Coronary artery (tissue), 2 donors: ENCODE measurements around the gene HAPLN1.

ENCODE experiments used
- DNase-seq: peaks from one replicate; pipeline ENCODE4 v3.0.0-alpha.2; 2017; ENCODE audit warnings: low spot score
- H3K27ac ChIP-seq, 2 donors: fragments of 200-600 bp; sonication (generic); one replicate each; pipeline ENCODE4 v1.5.1; 2016 to 2019
- H3K4me3 ChIP-seq: fragments of 200-600 bp; sonication (generic); 2 replicates; pipeline ENCODE4 v1.5.1; 2016; ENCODE audit warnings: mild to moderate bottlenecking, moderate library complexity
- CTCF ChIP-seq: fragments of 200-600 bp; sonication (generic); IDR thresholded peaks from one replicate; pipeline ENCODE4 v1.5.1; 2019; ENCODE audit warnings: antibody characterized with exemption

HAPLN1 gene

GRCh38 chr5:83720836-83721537 is at the start of gene HAPLN1:
Gene HAPLN1, minus strand, starts transcription at chr5:83720855. Its CDS starts 47,332 bp downstream, at chr5:83673523.
- TF ChIP-seq CTCF, result no peak
- peak within 1 kb of the TSS; percentile 69 to 72 for H3K27ac ChIP-seq
- peak within 1 kb of the TSS; percentile 75 for H3K4me3 ChIP-seq
- no peak for DNase-seq

- no peak for DNase-seq
- TF ChIP-seq CTCF, result no peak
- H3K4me3 ChIP-seq, result no peak overlapping the region
- H3K27ac ChIP-seq, result no peak overlapping the region
Measured at GRCh38 chr5:83767409-83767992, 46.8 kb upstream of the HAPLN1 start.

GRCh38 chr5:83764101-83764500 is 43.4 kb upstream of the HAPLN1 start:
- DNase-seq, result no peak
- H3K4me3 ChIP-seq, result no peak overlapping the region
- H3K27ac ChIP-seq, result no peak overlapping the region
- no peak for TF ChIP-seq CTCF

- Histone ChIP-seq H3K4me3 (no peak overlapping the region), H3K27ac (no peak overlapping the region)
- DNase-seq, result no peak
- TF ChIP-seq CTCF, result no peak
Measured at GRCh38 chr5:83760579-83760978, 39.9 kb upstream of the HAPLN1 start.

GRCh38 chr5:83752700-83753099 is 32.0 kb upstream of the HAPLN1 start:
- TF ChIP-seq CTCF, result no peak
- H3K4me3 ChIP-seq, result no peak overlapping the region
- no peak overlapping the region for H3K27ac ChIP-seq
- DNase-seq, result no peak

DNA sequence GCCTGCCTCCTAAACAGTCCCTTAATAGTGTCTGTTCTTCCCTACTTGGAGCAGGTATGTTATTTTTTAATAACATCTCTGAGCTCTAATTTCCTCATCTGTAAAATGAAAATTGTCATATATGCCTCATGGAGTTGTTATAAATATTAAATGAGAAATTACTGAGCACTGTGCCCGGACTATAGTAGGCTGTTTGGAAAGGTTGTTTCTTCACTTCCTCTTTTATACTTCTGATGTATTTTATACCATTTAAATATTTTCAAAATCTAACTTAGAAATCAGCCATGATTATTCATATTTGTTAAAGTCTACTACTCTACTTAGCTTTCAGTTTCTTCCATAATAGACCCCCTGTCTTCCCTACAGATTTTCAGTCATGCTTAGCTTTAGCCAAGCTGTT is 30.5 kb upstream of the HAPLN1 start:
- Histone ChIP-seq H3K4me3 (no peak overlapping the region), H3K27ac (no peak overlapping the region)
- TF ChIP-seq CTCF, result no peak
- no peak for DNase-seq

- Histone ChIP-seq H3K27ac (no peak overlapping the region), H3K4me3 (no peak overlapping the region)
- DNase-seq, result no peak
- no peak for TF ChIP-seq CTCF
Measured at GRCh38 chr5:83750749-83751148, 30.1 kb upstream of the HAPLN1 start.
